ENCODE measurements around the gene MICALL2.

Gene MICALL2

GRCh38 chr7:1388021-1388702 is 71.1 kb downstream of the MICALL2 start:
- DNase-seq, result no peak

DNA sequence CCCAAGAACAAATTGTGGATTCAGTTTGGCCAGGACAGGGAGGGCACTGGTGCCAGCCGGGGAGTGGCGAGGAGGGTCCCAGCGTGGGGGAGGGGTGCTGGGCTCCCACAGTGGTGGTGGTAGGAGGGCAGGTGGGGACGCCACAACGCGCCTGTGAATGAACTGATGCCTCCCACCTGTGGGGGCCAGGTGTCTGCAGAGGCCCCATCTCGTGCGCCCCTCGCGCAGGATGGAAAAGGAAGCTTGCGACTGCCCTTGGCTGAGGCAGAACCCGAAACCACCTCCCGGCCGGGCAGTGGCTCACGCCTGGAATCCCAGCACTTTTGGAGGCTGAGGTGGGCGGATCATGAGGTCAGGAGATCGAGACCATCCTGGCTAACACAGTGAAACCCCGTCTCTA is 72.0 kb downstream of the MICALL2 start:
- no peak for DNase-seq

DNA sequence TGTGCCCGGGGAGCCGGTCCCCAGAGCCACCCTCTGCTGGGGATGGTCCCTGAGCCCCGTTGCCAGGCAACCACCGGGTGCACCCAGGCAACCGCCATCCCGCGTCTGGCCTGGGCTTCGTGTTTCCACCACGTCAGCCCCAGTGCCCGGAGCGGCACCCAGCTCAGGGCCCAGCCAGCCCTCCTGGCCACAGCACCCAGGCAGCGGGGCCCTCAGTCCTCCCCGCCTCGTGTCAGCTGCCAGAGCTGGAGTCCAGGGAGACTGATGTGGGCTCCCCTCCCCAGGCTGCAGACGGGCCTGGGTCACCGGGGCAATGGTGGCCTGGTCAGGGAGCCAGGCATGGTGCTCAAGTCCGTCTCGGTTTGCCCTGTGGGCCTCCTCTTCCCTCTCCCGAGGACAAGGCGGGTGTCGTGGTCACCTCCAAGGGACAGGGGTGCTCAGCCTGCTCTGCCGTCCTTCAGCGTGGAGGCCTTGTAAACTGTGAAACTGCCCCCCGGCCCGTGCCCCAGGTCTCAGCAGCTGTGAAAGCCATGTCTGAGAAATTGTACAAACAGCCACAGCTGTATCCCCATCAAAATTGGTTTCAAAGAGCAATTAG is 72.5 kb downstream of the MICALL2 start:
- no peak for DNase-seq

GRCh38 chr7:1385809-1386622 is 73.3 kb downstream of the MICALL2 start:
- DNase-seq, result no peak

DNA sequence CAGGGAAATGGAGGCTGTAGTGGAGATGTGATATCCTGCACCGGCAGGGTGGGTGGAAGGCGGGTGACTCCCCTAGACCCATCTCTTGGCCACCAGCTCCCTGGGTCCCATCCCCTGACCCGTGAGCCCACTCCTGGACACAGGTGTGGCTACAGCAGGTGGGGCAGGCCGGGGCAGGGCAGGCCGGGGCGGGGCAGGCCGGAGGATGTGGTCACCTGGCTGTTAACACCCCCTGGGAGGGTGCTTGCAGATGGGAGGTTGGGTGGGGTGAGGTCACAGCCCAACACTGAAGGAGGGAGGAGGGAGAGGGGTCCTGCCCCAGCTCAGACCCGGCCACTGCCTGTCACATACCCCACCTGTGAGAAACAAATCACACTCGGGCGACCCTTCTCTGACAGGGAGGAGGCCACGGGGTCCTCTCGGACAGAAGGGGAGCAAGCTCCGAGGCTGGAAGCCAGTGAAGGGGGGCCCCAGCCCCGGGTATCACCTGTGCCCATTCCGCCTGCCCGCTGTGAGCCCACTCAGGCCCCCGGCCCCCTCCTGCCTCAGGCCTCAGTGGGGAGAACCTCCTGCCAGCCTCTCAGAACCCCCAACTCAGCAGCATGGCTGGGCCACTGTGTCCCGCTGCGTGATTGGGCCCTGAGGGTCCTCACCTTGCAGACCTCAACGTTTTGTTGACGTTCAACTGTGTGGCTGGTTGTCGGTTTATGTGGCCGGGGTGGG is 74.0 kb downstream of the MICALL2 start:
- no peak for DNase-seq
